ENCODE results near the gene AACS.

AACS gene

DNA sequence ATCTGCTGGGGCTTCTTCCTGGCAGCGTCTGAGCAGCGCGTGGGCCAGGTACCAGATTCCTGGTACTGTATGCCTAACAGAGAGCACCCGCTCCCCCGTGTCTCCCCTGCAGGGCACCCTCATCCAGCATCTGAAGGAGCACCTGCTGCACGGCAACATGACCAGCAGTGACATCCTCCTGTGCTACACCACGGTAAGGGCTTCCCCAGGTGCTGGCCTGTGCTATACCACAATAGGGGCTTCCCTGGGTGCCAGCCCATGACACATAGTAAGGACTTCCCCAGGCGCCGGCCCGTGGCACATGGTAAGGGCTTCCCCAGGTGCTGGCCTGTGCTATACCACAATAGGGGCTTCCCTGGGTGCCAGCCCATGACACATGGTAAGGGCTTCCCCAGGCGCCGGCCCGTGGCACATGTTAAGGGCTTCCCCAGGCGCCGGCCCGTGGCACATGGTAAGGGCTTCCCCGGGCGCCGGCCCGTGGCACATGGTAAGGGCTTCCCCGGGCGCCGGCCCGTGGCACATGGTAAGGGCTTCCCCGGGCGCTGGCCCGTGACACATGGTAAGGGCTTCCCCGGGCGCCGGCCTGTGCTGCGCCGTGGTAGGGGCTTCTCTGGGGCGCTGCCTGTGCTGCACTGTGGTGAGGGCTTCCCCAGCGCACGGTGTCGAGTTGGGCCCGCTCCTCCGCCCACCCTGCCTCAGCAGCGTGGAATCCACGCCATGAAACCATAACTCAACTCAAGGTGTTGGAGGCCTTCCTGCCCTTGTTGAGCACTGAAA is 49.3 kb downstream of the AACS start:
- FAIRE-seq (no peak), DNase-seq (ENCODE audit: insufficient read length, low spot score) (no peak)
- TF ChIP-seq POLR2AphosphoS5 (IDR thresholded peaks at IDR 0.05; ENCODE audit: low read depth, low read length) (no peak), TAF1 (IDR thresholded peaks at IDR 0.05; ENCODE audit: low read depth, low read length) (no peak), PAX5 (IDR thresholded peaks at IDR 0.05; ENCODE audit: insufficient read depth, low read length, severe bottlenecking) (no peak), SPI1 (IDR thresholded peaks at IDR 0.05; ENCODE audit: low read depth, low read length) (no peak), POU2F2 (IDR thresholded peaks at IDR 0.05; ENCODE audit: low read depth, low read length) (no peak), POLR2A (IDR thresholded peaks at IDR 0.05; ENCODE audit: low read depth, low read length) (no peak)

DNA sequence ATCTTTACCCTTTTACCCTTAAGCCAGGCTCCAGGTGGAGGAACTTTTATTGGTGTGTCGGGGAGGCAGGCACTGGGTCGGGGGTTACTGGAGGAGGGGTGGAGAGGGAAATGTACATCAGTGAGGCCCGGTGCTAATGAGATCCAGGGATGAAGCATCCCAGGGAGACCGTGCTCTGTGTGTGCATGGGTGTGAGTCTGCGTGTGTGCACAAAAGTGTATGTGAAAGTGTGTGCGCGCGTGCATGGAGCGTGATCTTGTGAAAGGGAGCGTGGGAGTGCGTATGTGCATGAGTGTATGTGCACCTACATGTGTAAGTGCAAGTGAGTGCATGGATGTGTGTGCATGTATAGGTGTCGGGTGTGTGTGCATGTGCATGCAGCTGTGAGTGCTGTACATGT is 55.3 kb downstream of the AACS start:
- no peak for TF ChIP-seq PAX5 (IDR thresholded peaks at IDR 0.05; ENCODE audit: insufficient read depth, low read length, severe bottlenecking)
- TF ChIP-seq POLR2A (IDR thresholded peaks at IDR 0.05; ENCODE audit: low read depth, low read length), result no peak
- TF ChIP-seq SPI1 (IDR thresholded peaks at IDR 0.05; ENCODE audit: low read depth, low read length), result no peak
- TF ChIP-seq POU2F2 (IDR thresholded peaks at IDR 0.05; ENCODE audit: low read depth, low read length), result no peak
- no peak for TF ChIP-seq TAF1 (IDR thresholded peaks at IDR 0.05; ENCODE audit: low read depth, low read length)
- no peak for TF ChIP-seq POLR2AphosphoS5 (IDR thresholded peaks at IDR 0.05; ENCODE audit: low read depth, low read length)
- peak; percentile 67 for FAIRE-seq
- no peak for DNase-seq (ENCODE audit: insufficient read length, low spot score)

DNA sequence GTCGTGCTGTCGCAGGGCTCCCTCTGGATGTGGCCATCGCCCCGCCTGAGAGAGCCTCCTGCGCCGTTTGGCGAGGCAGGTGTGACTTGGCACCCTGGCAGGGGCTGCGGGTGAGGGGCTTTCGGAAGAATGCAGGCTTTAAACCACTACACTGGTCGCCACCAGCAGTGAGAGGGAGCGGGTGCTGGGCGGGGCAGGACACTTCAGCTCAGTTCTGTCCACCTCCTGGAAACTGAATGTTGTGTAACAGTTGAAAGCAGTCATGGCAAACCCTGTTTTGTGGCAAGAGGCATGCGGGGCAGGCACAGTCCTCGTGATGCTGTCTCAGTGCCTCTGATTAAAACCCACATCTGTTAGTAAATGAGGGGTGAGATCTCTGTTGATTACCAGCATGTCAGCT is 55.9 kb downstream of the AACS start:
- TF ChIP-seq POLR2AphosphoS5 (IDR thresholded peaks at IDR 0.05; ENCODE audit: low read depth, low read length) (no peak), TAF1 (IDR thresholded peaks at IDR 0.05; ENCODE audit: low read depth, low read length) (no peak)
- no peak for DNase-seq (ENCODE audit: insufficient read length, low spot score)
- FAIRE-seq, result no peak

DNA sequence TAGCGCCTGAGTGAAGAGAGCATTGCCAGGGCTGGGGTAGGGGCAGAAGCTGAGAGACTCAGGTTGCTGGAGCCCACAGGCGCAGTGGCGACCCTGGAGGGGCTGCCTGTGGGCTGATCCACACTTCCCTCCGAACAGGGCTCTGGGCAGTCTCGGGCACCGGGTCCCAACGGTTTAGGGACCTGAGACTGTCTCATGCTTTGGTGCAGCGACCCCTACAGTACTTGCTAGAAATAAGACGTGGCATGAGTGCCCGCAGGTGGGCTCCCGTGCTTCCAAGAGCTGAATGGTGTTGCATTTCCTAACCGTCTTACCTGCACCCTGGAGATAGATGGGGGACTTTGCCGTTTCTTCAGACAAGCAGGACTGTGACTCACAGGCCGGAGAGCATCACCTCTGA is 57.4 kb downstream of the AACS start:
- FAIRE-seq (no peak), DNase-seq (ENCODE audit: insufficient read length, low spot score) (no peak)
- no peak for TF ChIP-seq POLR2AphosphoS5 (IDR thresholded peaks at IDR 0.05; ENCODE audit: low read depth, low read length)
- no peak for TF ChIP-seq POU2F2 (IDR thresholded peaks at IDR 0.05; ENCODE audit: low read depth, low read length)
- TF ChIP-seq POLR2A (IDR thresholded peaks at IDR 0.05; ENCODE audit: low read depth, low read length), result no peak
- no peak for TF ChIP-seq PAX5 (IDR thresholded peaks at IDR 0.05; ENCODE audit: insufficient read depth, low read length, severe bottlenecking)
- no peak for TF ChIP-seq TAF1 (IDR thresholded peaks at IDR 0.05; ENCODE audit: low read depth, low read length)
- no peak for TF ChIP-seq SPI1 (IDR thresholded peaks at IDR 0.05; ENCODE audit: low read depth, low read length)

DNA sequence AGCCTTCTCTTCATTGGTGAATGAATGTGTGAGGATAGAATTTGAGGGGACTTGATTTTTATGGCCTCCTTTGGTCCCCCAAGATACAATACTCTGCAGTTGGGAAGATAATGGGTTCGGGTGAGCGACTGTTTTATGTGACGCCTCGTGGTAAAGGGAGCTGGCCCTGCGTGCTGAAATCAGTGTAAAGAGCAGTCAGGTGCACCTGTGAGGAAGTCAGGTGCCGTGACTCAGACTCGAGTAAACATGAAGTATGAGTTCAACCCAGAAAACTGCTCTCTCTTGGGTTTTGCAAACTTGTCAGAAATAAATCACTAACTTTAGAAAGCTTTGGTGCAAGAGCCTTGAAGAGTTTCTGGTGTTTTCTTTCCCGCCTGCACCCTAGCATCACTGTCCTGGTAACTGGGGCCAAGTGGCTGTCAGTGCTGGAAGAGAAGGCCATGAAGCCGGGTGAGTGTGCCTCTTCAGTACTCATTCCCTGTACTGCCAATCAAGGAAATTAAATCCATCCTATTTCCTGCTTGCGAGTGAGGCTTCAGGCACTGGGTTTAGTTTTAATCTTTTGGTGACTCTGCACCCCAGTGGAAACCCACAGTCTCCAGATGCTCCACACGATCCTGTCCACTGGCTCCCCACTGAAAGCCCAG is 59.2 kb downstream of the AACS start:
- no peak for FAIRE-seq
- no peak for DNase-seq (ENCODE audit: insufficient read length, low spot score)
- no peak for TF ChIP-seq SPI1 (IDR thresholded peaks at IDR 0.05; ENCODE audit: low read depth, low read length)
- TF ChIP-seq PAX5 (IDR thresholded peaks at IDR 0.05; ENCODE audit: insufficient read depth, low read length, severe bottlenecking), result no peak
- no peak for TF ChIP-seq TAF1 (IDR thresholded peaks at IDR 0.05; ENCODE audit: low read depth, low read length)
- TF ChIP-seq POLR2AphosphoS5 (IDR thresholded peaks at IDR 0.05; ENCODE audit: low read depth, low read length), result no peak
- no peak for TF ChIP-seq POLR2A (IDR thresholded peaks at IDR 0.05; ENCODE audit: low read depth, low read length)
- TF ChIP-seq POU2F2 (IDR thresholded peaks at IDR 0.05; ENCODE audit: low read depth, low read length), result no peak

DNA sequence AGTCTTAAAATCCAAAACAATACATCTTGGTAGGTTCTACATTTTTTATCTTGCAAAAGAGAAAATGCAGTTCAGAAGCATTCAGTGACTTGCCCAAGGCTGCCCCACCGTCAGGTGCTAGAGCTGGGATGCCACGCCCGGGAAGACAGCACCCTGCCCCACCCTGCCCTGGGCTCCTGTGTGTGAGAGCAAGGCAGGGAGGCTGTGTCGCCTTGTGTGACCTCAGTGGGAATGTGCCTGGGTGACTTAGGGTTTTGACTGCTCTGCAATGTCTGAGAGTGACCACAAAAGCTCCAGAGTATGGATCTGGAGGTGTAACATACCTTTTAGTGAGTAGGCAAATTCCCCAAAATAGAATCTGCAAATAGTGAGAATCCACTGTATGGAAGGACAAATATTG is 60.0 kb downstream of the AACS start:
- FAIRE-seq, result no peak
- TF ChIP-seq TAF1 (IDR thresholded peaks at IDR 0.05; ENCODE audit: low read depth, low read length) (no peak), SPI1 (IDR thresholded peaks at IDR 0.05; ENCODE audit: low read depth, low read length) (no peak), POLR2A (IDR thresholded peaks at IDR 0.05; ENCODE audit: low read depth, low read length) (no peak), POU2F2 (IDR thresholded peaks at IDR 0.05; ENCODE audit: low read depth, low read length) (no peak), PAX5 (IDR thresholded peaks at IDR 0.05; ENCODE audit: insufficient read depth, low read length, severe bottlenecking) (no peak)
- DNase-seq (ENCODE audit: insufficient read length, low spot score), result no peak

DNA sequence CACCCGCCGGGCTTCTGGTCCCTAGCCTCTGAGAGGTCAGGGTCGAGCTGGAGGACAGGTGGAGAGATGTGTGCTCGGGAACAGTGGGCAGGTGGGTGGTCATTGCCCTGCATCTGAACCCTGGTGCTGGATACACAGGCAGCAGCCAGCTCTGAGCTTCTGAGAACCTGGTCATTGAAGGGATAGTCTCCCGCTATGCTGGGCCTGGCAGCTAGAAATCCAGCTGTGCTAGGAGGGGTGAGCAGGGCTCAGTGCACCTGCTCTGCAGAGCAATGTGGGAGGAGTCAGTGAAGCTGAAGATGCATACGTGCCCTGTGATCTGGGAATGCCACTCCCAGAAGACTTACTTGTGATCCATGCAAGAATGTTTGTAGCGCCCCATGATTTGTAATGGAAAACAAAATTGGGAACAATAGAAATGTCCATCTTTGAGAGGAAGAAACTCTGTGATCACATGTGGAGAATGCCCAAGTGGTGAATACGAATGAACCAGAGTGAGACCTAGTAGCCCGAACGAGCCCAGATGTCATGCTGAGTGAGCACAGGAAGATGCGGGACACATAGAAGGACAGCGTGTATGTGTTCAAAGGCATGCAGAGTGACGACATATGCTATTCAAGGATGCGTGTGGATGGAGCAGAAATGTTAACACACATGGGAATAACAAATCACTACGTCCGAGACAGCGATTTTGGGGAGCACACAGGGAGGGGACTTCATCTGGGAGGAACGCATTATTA is 63.4 kb downstream of the AACS start:
- TF ChIP-seq TAF1 (IDR thresholded peaks at IDR 0.05; ENCODE audit: low read depth, low read length) (no peak), POLR2AphosphoS5 (IDR thresholded peaks at IDR 0.05; ENCODE audit: low read depth, low read length) (no peak)
- DNase-seq (ENCODE audit: insufficient read length, low spot score), result no peak
- FAIRE-seq, result no peak

DNA sequence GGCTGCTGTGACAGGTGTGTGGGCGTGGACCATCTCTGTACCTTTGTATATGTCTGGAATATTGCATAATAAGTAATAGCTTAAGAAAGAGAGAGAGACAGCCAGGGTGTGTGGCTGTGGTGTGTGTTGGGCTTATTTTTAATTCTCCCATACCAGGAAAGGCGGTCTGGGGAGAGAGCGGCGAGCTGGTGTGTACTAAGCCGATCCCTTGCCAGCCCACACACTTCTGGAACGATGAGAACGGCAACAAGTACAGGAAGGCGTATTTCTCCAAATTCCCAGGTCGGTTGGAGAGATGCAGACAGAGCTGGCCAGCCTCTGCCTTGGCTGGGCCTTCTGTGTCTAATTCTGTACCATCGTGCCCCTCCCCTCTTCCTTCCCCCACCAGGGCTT is 63.9 kb downstream of the AACS start:
- FAIRE-seq, result no peak
- TF ChIP-seq PAX5 (IDR thresholded peaks at IDR 0.05; ENCODE audit: insufficient read depth, low read length, severe bottlenecking) (no peak), TAF1 (IDR thresholded peaks at IDR 0.05; ENCODE audit: low read depth, low read length) (no peak), POLR2AphosphoS5 (IDR thresholded peaks at IDR 0.05; ENCODE audit: low read depth, low read length) (no peak), POU2F2 (IDR thresholded peaks at IDR 0.05; ENCODE audit: low read depth, low read length) (no peak), POLR2A (IDR thresholded peaks at IDR 0.05; ENCODE audit: low read depth, low read length) (no peak), SPI1 (IDR thresholded peaks at IDR 0.05; ENCODE audit: low read depth, low read length) (no peak)
- no peak for DNase-seq (ENCODE audit: insufficient read length, low spot score)

DNA sequence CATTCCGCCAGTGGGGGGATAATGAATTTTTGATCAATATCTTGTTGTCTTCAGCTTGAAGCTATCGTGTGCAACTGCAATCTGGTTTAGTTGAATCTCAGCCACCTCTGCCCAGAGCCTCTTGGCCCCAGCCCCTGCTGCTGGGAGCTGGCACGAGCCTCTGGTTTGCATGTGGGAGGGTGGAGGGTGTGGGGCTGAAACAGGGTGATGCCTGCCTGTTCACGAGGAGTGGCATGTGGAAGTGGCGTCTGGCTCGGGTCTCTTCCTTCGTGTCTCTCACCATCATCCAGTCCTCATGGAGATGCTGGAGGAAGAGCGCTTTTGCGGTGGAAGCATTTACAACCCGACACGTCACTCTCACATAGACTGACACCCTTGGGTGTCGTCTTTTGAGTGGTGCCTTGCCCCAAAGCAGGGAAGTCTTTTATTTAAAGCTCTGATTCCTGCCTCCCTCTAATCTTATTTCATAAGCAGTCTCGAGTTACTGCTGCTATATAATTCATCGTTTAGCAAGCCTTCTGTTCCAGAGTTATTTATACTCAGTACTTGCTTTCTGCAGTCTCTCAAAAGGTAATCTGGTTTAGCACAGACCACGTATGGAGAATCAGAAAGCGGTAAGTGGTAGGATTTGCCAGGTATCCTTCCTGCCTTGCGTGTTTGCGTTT is 64.5 kb downstream of the AACS start:
- TF ChIP-seq TAF1 (IDR thresholded peaks at IDR 0.05; ENCODE audit: low read depth, low read length), result no peak
- TF ChIP-seq POLR2AphosphoS5 (IDR thresholded peaks at IDR 0.05; ENCODE audit: low read depth, low read length), result no peak
- TF ChIP-seq PAX5 (IDR thresholded peaks at IDR 0.05; ENCODE audit: insufficient read depth, low read length, severe bottlenecking), result no peak
- no peak for TF ChIP-seq SPI1 (IDR thresholded peaks at IDR 0.05; ENCODE audit: low read depth, low read length)
- no peak for TF ChIP-seq POU2F2 (IDR thresholded peaks at IDR 0.05; ENCODE audit: low read depth, low read length)
- no peak for TF ChIP-seq POLR2A (IDR thresholded peaks at IDR 0.05; ENCODE audit: low read depth, low read length)
- DNase-seq (ENCODE audit: insufficient read length, low spot score), result no peak
- peak; percentile 5 for FAIRE-seq

All from GM12891 (cell line).